GM12801 (cell line): Measurements from ENCODE around the gene SEZ6L.

Source experiments
- TF ChIP-seq, protein P1 (sequence below): IDR thresholded peaks from one replicate; pipeline ENCODE4 v1.5.1; 2011; ENCODE audit warnings: control low read depth; ENCODE audit not compliant: insufficient read length; ENCODE audit errors: extremely low read depth

The SEZ6L gene

DNA sequence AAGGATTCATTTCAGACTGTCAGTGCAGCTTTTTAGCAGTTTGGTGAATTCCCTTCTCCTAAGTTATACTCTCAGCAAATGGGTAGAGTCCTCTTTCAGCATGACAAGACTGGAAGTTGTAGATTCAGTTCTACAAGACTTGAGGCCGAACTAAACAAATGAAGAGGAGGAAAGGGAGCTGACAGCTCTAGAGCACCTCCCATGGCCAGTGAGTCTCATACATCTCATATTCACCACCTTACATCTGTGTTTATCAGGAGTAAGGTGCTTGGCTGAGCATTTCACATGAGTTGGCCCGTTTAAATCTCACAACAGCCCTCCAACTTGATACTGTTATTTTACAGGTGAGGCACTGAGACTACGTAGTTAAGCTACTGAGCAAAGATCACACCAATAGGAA lies 30.4 kb downstream of the SEZ6L start:
- TF ChIP-seq, protein P1, sequence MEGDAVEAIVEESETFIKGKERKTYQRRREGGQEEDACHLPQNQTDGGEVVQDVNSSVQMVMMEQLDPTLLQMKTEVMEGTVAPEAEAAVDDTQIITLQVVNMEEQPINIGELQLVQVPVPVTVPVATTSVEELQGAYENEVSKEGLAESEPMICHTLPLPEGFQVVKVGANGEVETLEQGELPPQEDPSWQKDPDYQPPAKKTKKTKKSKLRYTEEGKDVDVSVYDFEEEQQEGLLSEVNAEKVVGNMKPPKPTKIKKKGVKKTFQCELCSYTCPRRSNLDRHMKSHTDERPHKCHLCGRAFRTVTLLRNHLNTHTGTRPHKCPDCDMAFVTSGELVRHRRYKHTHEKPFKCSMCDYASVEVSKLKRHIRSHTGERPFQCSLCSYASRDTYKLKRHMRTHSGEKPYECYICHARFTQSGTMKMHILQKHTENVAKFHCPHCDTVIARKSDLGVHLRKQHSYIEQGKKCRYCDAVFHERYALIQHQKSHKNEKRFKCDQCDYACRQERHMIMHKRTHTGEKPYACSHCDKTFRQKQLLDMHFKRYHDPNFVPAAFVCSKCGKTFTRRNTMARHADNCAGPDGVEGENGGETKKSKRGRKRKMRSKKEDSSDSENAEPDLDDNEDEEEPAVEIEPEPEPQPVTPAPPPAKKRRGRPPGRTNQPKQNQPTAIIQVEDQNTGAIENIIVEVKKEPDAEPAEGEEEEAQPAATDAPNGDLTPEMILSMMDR: no peak

DNA sequence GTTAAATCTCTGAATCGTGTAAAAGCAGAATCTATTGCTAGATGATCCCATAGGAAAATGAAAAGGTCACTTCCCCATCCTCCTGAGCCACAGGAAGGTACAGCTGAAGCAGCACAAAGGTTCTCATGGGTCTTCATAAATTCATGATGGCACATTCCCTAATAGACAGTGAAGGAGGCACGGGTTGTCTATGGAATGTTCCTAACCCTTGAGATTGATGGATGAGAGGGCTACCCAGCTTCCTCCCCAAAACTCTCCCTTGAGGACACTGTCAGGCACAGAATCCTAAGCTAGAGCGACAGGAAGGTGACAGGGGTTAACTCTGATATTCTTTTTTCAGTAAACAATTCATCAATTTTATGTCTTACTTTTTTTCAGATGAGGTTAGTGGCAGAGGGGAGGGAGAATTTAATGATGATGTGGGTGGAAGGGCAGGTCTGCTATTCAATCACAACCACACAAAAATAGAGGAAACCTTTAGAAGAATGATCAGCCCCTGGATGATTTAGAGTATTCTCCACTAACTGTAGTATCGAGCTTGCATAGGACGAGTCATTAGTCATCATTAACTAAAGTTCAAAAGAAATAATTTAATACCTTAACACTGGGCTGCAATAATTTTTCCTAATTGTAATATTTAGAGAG lies 33.1 kb downstream of the SEZ6L start:
- TF ChIP-seq, protein P1: no peak

DNA sequence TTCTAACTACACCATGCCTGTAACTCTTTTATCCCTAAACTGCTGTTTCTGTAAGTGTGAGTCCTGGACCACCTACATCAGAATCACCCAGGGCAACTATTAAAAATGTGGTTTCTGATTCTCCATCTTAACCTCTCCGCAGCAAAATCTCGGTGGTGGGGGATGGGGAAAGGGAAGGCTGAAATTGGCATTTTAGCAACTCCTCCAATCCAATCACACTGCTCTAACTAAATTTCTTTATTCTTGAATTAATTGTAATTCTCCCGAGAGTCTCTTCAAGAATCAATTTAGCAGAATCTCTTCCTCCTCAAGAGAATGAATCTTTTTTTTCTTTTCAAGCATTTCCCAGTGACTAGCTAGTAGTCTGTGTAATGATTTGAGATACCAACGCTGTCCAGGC lies 36.2 kb downstream of the SEZ6L start:
- TF ChIP-seq, protein P1: no peak

DNA sequence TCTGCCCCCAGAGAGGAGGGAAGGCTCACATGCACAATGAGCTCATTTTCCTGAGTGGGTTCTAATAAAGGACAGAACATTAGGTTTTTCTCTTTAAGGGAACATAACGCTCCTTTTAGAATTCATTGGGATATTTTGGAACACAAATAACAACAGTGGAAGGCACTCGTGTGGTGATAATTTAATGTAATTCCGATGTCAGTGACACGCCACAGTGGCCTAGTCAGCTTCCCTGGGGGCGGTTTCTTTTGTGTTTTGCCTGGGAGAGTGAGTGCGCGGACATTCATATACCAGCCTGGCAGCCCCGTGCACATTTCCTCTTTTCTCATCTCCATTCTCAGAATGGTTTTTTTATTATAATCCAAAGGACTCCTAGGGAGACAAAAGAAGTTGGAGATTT lies 41.1 kb downstream of the SEZ6L start:
- TF ChIP-seq, protein P1: no peak

DNA sequence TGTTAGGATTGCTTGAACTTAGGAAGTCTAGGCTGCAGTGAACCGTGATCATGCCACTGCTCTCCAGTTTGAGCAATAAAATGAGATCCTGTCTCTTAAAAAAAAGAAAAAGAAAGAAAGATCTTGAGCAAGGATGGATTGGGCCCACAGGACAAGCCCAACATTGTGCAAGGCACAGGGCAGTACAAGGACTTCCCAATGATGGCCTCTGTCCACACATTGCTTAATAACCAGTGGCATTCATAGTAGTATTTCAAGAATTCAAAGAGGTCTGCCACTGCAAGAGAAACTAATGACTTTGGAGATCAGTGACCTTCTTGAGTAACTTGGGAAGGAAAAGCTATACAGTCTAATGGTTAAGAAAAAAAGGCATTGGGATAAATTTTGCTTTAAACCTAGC lies 44.6 kb downstream of the SEZ6L start:
- TF ChIP-seq, protein P1: no peak

DNA sequence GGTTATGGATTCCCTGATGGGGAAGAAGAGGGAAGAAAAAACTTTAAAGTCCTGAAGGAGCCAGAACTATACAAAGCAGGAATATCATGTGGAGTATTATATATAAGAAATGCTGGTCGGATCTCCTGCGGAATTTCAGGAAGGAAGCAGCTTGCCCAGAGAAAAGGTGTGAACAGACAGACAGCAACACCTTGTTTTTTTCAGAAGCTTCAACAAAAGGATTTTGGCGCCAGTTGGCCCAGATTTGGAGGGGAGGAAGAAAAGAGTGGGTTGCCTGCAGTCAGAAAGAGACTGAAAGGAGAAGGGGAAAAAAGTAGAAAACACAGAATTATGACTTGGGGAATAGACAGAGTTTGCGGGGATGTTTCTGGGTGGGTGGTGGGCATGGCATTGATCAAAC lies 45.2 kb downstream of the SEZ6L start:
- TF ChIP-seq, protein P1: no peak

DNA sequence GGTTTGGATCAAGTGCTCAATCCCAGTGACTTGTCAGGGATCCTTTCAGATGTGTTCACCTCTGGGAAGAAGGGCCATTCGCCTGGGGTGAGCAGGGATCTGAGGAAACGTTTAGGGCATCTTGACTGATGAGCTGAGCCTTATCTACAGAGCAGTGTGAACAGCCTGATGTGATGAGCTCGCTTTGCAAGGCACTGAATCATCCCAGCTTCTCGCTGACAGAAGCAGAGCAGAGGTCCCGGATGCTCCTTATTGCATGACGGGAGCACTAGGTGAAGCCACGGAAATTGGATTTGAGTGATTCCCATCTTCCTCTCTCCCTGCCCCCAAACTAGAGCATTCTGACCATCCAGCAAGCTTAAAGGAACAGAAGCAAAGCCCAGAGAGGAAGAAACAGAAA lies 46.5 kb downstream of the SEZ6L start:
- TF ChIP-seq, protein P1: no peak
